ENCODE measurements around the gene RTN1. TPM values are rescaled to one million over a fixed set of nuclear protein-coding genes. Genes with fewer than 3 reads are reported as not detected.

The RTN1 gene
- polyA plus RNA-seq, 1 donor from 2014 or later, result 1,138 TPM

- H2AFZ ChIP-seq (ENCODE audit: low read depth, low read length), result no peak overlapping the region
- no peak overlapping the region for H3K4me2 ChIP-seq (ENCODE audit: low read length)
- no peaks in the 10 kb centered on the region for H3K79me2 ChIP-seq (replicated peaks; ENCODE audit: insufficient read depth, low read length)
- TF ChIP-seq EZH2 (IDR thresholded peaks at IDR 0.05; ENCODE audit: borderline replicate concordance, insufficient read depth, low read length, poor library complexity, severe bottlenecking) (no peak), RAD21 (conservative IDR thresholded peaks at IDR 0.05) (no peak), TAF1 (IDR thresholded peaks at IDR 0.05; ENCODE audit: low read depth) (no peak), POLR2AphosphoS5 (IDR thresholded peaks at IDR 0.05) (no peak), REST (IDR thresholded peaks at IDR 0.05; ENCODE audit: borderline replicate concordance) (no peak), CTCF (IDR thresholded peaks at IDR 0.05; ENCODE audit: poor library complexity, severe bottlenecking) (no peak), MXI1 (conservative IDR thresholded peaks at IDR 0.05; ENCODE audit: poor library complexity, severe bottlenecking) (no peak), SMC3 (conservative IDR thresholded peaks at IDR 0.05; ENCODE audit: poor library complexity) (no peak), EP300 (conservative IDR thresholded peaks at IDR 0.05; ENCODE audit: poor library complexity, severe bottlenecking) (no peak)
- no peaks in the 10 kb centered on the region for H4K20me1 ChIP-seq (ENCODE audit: insufficient read depth)
- no peaks in the 10 kb centered on the region for H3K36me3 ChIP-seq (ENCODE audit: insufficient read depth, low read length)
- no peak overlapping the region for H3K4me3 ChIP-seq (ENCODE audit: low read length)
- H3F3A ChIP-seq (ENCODE audit: insufficient read depth, low read length, poor library complexity, severe bottlenecking), result no peaks in the 10 kb centered on the region
- H3K9ac ChIP-seq (ENCODE audit: low read length), result no peak overlapping the region
- H3K27ac ChIP-seq (ENCODE audit: low read length), result no peak overlapping the region
- no peaks in the 10 kb centered on the region for H3K9me2 ChIP-seq (ENCODE audit: insufficient read depth, low read length)
- no peaks in the 10 kb centered on the region for H3K9me3 ChIP-seq (ENCODE audit: low read length)
- no peaks in the 10 kb centered on the region for H3K27me3 ChIP-seq (ENCODE audit: insufficient read depth, low read depth, low read length)
Observed at GRCh38 chr14:59905188-59905587, 34.6 kb upstream of the RTN1 start.

DNA sequence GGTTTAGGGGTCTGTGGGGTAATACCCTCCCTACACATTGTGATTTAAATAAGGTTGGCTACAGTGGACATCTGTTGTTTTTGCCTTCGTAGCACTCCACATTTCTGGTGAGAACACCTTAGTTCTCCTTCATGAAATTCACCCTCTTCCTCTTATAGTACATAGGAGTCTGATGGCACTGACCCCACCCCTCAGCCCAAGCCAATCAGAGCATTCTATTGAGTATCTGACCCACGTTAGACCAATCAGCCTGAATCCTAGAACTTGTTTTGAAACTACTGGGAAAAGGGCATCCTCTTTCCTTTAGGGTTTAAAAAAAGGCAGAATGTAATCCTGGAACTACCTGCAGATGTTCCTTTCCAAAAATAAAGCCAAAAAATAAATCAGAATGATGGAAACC is 33.6 kb upstream of the RTN1 start:
- H2AFZ ChIP-seq (ENCODE audit: low read depth, low read length), result no peak overlapping the region
- no peak overlapping the region for H3K4me3 ChIP-seq (ENCODE audit: low read length)
- H3K79me2 ChIP-seq (replicated peaks; ENCODE audit: insufficient read depth, low read length), result no peaks in the 10 kb centered on the region
- no peaks in the 10 kb centered on the region for H4K20me1 ChIP-seq (ENCODE audit: insufficient read depth)
- no peak overlapping the region for H3K9ac ChIP-seq (ENCODE audit: low read length)
- no peak for TF ChIP-seq POLR2AphosphoS5 (IDR thresholded peaks at IDR 0.05)
- TF ChIP-seq REST (IDR thresholded peaks at IDR 0.05; ENCODE audit: borderline replicate concordance), result no peak
- TF ChIP-seq EP300 (conservative IDR thresholded peaks at IDR 0.05; ENCODE audit: poor library complexity, severe bottlenecking), result no peak
- no peak for TF ChIP-seq EZH2 (IDR thresholded peaks at IDR 0.05; ENCODE audit: borderline replicate concordance, insufficient read depth, low read length, poor library complexity, severe bottlenecking)
- no peak for TF ChIP-seq CTCF (IDR thresholded peaks at IDR 0.05; ENCODE audit: poor library complexity, severe bottlenecking)
- no peak for TF ChIP-seq SMC3 (conservative IDR thresholded peaks at IDR 0.05; ENCODE audit: poor library complexity)
- TF ChIP-seq TAF1 (IDR thresholded peaks at IDR 0.05; ENCODE audit: low read depth), result no peak
- H3F3A ChIP-seq (ENCODE audit: insufficient read depth, low read length, poor library complexity, severe bottlenecking), result no peaks in the 10 kb centered on the region
- no peaks in the 10 kb centered on the region for H3K9me2 ChIP-seq (ENCODE audit: insufficient read depth, low read length)
- H3K27me3 ChIP-seq (ENCODE audit: insufficient read depth, low read depth, low read length), result no peaks in the 10 kb centered on the region
- H3K36me3 ChIP-seq (ENCODE audit: insufficient read depth, low read length), result no peaks in the 10 kb centered on the region
- H3K9me3 ChIP-seq (ENCODE audit: low read length), result no peaks in the 10 kb centered on the region
- H3K27ac ChIP-seq (ENCODE audit: low read length), result no peak overlapping the region
- no peak overlapping the region for H3K4me2 ChIP-seq (ENCODE audit: low read length)

All from neural cell (in vitro differentiated cells).